ENCODE measurements around the gene COMMD2. TPM values are rescaled to one million over a fixed set of nuclear protein-coding genes. Genes with fewer than 3 reads are reported as not detected.

The COMMD2 gene
- total and polyA plus RNA-seq, 2 of the 4 experiments (the other 2 are of a cell fraction): 23.6 to 46.1 TPM

DNA sequence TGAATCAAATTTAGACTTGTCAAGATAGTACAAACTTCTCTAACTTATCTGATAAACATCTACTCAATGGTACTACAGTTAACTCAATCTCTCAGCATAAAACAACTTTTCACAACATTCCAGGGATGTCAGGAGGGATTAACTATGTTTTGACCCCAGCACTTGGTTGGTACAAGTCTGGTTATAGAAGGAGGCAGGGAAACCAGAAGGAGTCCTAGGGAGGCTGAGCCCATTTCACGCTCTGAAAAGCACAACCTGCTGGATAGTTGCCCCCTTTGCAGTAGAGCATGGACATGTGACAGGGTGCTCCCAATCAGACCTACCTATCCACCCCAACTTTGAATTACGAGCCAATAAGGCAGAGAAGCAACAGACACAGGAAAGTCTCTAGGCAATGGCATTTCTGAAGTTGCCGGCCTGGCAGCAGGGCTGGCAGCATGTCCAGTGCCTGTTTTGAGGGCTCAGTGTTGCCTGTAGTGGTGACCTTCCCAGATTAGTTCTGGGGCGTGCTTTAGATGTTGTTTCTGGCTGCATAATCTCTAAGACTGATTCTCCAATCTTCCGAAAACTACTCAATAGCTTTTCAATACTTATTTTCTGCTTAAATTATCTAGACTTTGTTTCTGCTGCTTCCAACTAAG, 31.9 kb upstream of the COMMD2 start:
- Histone ChIP-seq H3K79me1 (ENCODE audit: low read depth in 1 of 2, low read length in 2 of 2) (peaks cover 0 to 3% of the 10 kb centered on the region in 2 experiments; a peak in 1 of 4 replicates), H4K8ac (ENCODE audit: low read depth in 2 of 2, low read length in 2 of 2) (peak overlapping the region; percentile 80 to 93), H3K27ac (ENCODE audit: insufficient read depth, low read length) (peak overlapping the region; percentile 62), H3K56ac (ENCODE audit: extremely low read depth, insufficient read depth, low read length) (peak overlapping the region; percentile 57; the same call in 1 of the 2 replicates), H3K4me3 (ENCODE audit: insufficient read depth, low read depth, low read length) (no peak overlapping the region), H3K18ac (ENCODE audit: low read depth, low read length) (peak overlapping the region; percentile 39), H3K9ac (ENCODE audit: low read depth, low read length) (no peak overlapping the region), H3K9me1 (ENCODE audit: insufficient read depth, low read length) (peaks cover 10% of the 10 kb centered on the region), H2AFZ (replicated peaks; ENCODE audit: low read length, poor library complexity) (peak overlapping the region; percentile 84), H2AK5ac (ENCODE audit: low read depth, low read length) (peak overlapping the region; percentile 97), H2AK9ac (replicated peaks; ENCODE audit: low read depth, low read length, poor library complexity) (peak overlapping the region; percentile 93), H2BK120ac (ENCODE audit: low read depth, low read length) (peak overlapping the region; percentile 99), H4K5ac (ENCODE audit: low read depth, low read length) (peak overlapping the region; percentile 15), H4K20me1 (ENCODE audit: insufficient read depth, low read length) (no peaks in the 10 kb centered on the region), H3K23ac (ENCODE audit: low read depth, low read length) (peak overlapping the region; percentile 96), H3K4me1 (ENCODE audit: control insufficient read depth, insufficient read depth, low read length) (peaks cover 4% of the 10 kb centered on the region), H3K36me3 (ENCODE audit: control insufficient read depth, insufficient read depth, low read length) (no peaks in the 10 kb centered on the region), H3K4ac (ENCODE audit: low read depth, low read length) (peak overlapping the region; percentile 99), H3K27me3 (ENCODE audit: control insufficient read depth, insufficient read depth, low read length) (no peaks in the 10 kb centered on the region), H3K14ac (replicated peaks; ENCODE audit: low read depth, low read length) (peak overlapping the region; percentile 97), H4K91ac (ENCODE audit: insufficient read depth, low read depth, low read length) (peak overlapping the region; percentile 93), H2BK5ac (ENCODE audit: low read depth, low read length, poor library complexity, severe bottlenecking) (peak overlapping the region; percentile 96), H3K9me3 (ENCODE audit: control insufficient read depth, insufficient read depth, low read length) (no peaks in the 10 kb centered on the region), H2BK20ac (ENCODE audit: low read depth, low read length) (peak overlapping the region; percentile 100), H2BK15ac (ENCODE audit: low read depth, low read length) (peak overlapping the region; percentile 91), H3K4me2 (ENCODE audit: low read depth, low read length) (no peak overlapping the region)
- no TSS peak for BruUV-seq (replicated peaks)
- ChIA-PET POLR2A (ENCODE audit: unreplicated experiment) (interaction anchor here (0.5 kb wide), 1 partner anchor 512 kb away, joined by 7 read pairs; no protein-coding TSS in a partner anchor), CTCF (interaction anchor here (0.6 to 1.0 kb wide), 4 partner anchors 13 to 281 kb away, joined by 3 to 4 read pairs (median 3); no protein-coding TSS in a partner anchor)
- peak; percentile 81 for ATAC-seq (ENCODE audit: low read depth)
- DNase-seq: peak; percentile 34
- intact Hi-C loops (cut with micrococcal nuclease) (no loop called here), in situ Hi-C loops (cut with MboI; ENCODE audit: low sequenced_read_pairs) (no loop called here), dilution Hi-C loops (cut with HindIII; ENCODE audit: low sequenced_read_pairs, unreplicated experiment) (no loop called here)
- TF ChIP-seq MXI1 (IDR thresholded peaks at IDR 0.05; ENCODE audit: borderline replicate concordance, low read depth, low read length) (no peak), MAZ (IDR thresholded peaks at IDR 0.05; ENCODE audit: borderline replicate concordance, low read depth, low read length) (no peak)
- no CpG with 5 or more reads among the region's 5 CpGs for WGBS, 2 experiments (ENCODE audit: extremely low coverage in 2 of 2, insufficient read length in 1 of 2)

Data from IMR-90 (cell line).